HG03575 (cell line): ENCODE measurements around the gene VENTX.
"Not testable (repeated sequence)": the region's sequence is repeated elsewhere in the genome, so short reads cannot be mapped to it uniquely, and the experiment has no call there.

Experiments
- ATAC-seq: cut with Tn5 transposase; IDR thresholded peaks from one replicate; pipeline ENCODE4 v1.9.1; 2021; ENCODE audit not compliant: unreplicated experiment, insufficient number of reproducible peaks, low FRiP score; ENCODE audit errors: extremely low read depth

VENTX gene

GRCh38 chr10:133265052-133265451 is 27.4 kb downstream of the VENTX start:
- ATAC-seq, result not testable (repeated sequence)

DNA sequence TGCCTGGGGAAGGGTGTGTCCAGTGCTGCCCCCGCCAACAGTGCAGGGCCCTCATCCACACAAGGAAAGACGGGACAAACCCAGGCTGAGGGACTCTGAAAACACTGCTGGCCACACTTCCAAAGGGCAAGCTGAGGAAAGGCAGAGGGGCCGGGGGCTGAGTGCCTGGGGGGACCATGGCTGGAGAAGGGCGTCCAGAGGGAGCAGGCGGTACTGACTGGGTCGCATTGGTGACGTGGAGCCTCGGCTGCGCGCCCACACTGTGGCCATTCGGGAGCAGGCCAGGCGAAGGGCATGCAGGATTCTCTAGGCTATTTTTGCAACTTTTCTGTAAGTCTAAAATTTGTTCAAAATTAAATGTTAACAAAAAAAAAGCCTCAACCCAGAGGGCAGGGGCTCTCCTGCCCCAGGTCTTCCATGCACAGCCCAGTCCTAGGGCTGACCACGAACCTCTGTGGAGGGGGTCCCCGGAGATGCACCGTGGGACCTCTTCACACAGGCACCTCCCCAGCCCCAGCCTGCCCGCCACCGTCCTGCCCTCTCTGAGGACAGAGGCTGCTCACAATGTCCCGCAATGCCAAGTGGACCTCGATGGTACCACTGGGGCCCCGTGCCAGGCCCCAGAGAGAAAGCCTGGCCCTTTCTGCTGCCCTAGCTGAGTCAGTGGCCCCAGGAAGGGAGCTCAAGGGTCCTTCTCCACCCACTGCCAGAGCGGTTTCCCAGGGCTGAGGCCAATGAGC is 28.6 kb downstream of the VENTX start:
- no peak for ATAC-seq

DNA sequence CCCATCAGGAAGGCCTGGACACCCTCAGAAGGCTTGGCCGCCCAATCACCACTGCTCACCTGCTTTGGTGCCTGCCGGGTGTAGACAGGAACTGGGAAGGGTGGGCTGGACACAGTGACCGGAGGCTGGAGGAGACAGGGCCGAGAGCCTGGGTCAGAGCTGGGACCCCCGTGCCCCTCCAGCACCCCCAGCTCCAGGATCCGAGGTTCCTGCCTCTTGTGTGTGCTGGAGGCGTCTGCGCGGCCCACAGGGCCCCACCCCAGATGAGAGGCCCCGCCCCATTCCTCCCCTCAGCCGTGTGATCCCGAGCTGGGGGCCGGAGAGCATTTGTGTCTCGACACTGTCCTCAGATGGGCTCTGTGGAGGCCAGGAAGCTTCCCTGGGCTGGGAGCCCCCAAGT is 29.6 kb downstream of the VENTX start:
- ATAC-seq, result no peak

- no peak for ATAC-seq
Observed at GRCh38 chr10:133267829-133268228, 30.2 kb downstream of the VENTX start.

DNA sequence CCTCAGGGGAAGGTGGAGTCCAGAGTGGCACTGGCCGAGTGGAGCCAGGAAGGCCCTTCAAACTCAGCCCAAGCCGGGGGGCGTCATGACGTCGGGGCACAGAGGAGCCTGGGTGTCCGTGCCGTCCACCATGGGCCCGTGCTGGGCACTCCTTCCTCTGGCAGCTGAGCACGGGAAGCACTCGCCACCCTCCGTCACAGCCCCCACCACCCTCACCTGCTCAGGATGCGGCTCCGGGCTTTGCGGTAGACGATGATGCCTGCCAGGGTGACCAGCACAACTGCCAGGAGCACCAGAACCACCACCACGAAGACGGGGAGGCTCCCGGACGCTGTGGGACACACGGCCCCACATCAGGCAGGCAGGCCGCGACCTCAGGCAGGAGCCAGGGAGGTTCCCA is 30.9 kb downstream of the VENTX start:
- no peak for ATAC-seq

DNA sequence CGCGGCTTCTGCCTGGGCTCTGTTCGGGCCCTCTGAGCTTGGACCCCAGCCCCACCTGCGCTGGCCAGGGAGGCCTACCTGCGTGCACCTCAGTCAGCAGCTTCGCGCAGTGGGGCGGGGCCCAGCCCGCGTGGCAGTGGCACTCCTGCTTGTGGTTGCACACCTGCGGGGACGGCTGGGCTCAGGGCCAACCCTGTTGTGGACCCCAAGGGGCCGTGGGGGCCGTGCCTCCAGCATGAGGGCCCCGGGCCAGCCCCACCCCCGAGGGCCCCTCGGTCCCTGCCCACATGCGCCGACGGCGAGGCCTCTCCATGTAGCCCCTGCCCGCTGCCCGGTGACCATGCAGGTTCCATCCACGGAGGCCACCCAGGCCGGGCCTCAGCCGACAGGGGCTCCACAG is 31.7 kb downstream of the VENTX start:
- ATAC-seq, result no peak

- ATAC-seq, result no peak
Observed at GRCh38 chr10:133270204-133270603, 32.5 kb downstream of the VENTX start.

- ATAC-seq, result no peak
Observed at GRCh38 chr10:133270773-133271297, 33.2 kb downstream of the VENTX start.

DNA sequence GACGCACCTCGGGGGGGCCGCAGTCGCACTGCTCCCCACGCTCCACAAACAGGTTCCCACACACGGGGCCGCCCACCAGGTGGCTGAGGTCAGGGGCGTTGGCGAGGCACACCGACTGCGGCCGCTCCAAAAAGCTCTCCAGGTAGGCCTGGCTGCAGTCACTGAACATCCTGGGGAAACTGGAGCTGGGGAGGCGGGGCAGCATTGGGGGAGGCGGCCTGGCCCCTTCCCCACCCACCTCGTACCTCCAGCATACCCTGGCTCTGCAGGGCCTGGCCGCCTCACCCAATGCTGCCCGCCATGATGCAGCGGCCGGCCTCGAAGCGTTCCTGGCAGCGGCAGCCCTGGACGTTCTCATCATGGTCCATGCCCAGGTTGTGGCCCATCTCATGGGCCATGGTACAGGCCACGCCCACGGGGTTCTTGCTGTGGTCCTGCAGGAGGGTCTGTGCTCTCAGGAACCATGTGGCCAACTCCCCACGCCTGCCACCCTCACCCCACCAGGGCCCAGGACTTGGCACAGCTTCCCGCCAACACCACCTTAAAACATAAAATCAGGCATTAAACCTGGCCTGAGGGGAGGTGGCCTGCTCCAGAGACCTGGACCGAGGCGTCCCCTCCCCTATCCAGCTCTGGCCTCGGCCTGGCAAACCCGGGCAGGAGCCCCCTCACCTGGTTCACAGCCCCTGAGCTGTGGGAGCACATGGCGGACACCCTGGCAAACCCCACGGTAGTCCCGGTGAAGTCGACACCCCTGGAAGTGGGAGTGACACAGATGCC is 34.1 kb downstream of the VENTX start:
- ATAC-seq, result no peak

GRCh38 chr10:133272301-133272963 is 34.8 kb downstream of the VENTX start:
- no peak for ATAC-seq

- ATAC-seq, result no peak
Observed at GRCh38 chr10:133272964-133273420, 35.3 kb downstream of the VENTX start.

- no peak for ATAC-seq
Observed at GRCh38 chr10:133273534-133274143, 36.0 kb downstream of the VENTX start.

DNA sequence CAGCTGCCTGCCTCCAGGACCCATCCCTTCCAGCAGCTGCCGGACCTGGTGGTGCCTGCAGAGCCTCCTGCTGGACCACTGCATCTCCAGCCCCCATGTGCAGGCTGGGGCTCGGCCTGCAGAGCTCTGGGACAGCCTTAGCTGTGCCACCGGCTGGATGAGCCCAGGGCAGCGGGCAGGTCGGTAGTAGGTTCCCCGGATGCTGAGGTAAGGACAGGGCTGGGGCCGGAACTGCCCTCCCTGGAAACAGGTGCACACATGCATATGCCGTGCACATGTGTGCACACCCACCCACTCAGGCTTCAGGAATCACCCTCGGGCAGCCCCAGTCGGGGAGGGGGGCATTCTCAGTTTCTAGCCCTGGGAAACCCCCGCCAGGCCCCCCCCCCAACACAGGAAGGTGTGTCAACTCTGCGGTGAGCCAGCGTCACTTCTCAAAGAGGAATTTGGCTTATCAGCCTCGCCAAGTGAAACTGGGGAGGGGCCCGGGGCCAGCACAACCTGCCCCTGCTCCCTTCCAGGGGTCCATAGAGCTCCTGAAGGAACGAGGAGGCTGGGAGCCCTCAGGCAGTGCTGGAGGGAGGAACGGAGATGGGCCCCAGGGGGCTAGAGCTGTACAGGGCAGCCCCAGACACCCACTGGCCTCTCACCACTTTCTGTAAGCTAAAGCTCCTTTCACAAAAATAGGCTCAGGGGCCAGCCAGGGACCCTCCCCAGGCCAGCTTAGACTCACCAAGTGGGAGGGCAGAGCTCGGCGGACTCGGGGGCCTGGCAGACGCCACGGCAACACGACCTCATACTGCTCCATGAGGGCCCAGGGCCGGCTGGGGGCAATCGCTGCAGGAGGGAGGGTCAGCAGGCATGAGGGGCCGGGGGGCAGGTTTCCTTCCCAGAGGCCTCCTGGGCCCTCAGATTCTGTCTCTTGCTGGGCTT is 37.4 kb downstream of the VENTX start:
- no peak for ATAC-seq

- no peak for ATAC-seq
Observed at GRCh38 chr10:133275684-133276092, 38.0 kb downstream of the VENTX start.

DNA sequence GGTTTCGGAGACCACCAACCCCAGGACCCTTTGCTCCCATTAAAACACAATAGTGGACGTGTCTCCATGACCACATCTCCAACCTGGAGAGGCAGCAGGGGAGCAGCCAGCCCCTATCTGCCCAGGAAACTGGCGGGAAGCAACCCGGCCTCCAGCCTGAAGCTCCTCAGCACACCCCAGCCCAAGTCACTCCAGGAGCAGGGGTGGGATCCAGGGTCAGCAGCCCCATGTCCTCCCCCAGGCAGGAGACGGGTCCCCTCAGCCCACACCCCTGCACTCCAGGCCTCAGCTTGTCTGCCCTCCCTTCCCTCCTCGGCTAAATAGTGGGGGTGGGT is 38.4 kb downstream of the VENTX start:
- no peak for ATAC-seq

GRCh38 chr10:133276435-133277201 is 39.0 kb downstream of the VENTX start, which contains the start of gene ADAM8:
Gene ADAM8 (minus strand): TSS chr10:133276868. CDS start chr10:133276817, 51 bp downstream.
- no peak for ATAC-seq

DNA sequence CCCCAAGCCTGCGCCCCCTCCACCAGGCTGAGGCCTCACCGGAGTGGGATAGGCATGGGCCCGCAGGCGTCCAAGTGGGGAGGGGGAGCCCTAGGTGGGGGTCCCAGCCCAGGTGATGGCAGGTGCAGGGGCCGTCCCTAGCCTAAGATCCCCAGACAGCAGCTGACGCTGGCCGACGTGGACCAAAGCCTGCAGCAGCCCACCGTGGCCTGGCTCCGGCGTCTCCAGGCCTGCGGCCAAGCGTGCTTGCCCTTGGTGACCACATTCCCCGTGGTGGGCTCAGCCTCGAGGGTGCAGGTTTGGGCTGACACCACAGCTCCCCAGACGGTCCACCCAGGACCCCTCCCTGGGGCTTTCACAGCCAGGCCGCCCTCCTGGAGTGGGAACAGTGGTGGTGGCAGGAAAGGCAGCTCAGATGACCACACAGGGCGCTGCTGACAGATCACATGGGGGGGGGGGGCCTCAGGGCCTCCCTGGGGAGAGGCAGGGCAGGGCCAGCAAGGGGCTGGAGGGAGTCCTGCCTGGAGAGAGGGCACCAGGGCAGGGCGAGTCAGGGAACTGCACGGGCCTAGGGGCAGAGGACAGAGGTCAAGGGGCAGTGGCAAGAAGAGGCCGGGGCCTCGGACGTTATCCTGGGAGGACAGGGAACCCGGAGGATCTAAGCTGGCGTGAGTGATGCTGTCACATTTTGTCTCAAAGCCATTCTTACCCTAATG is 39.8 kb downstream of the VENTX start:
- ATAC-seq, result no peak
